HG02943 (cell line): ENCODE results near the gene WNT7B.

Source experiments
- ATAC-seq: cut with Tn5 transposase; IDR thresholded peaks from one replicate; pipeline ENCODE4 v1.9.1; 2021; ENCODE audit warnings: mild to moderate bottlenecking, low read depth, moderate library complexity; ENCODE audit not compliant: unreplicated experiment

The WNT7B gene

DNA sequence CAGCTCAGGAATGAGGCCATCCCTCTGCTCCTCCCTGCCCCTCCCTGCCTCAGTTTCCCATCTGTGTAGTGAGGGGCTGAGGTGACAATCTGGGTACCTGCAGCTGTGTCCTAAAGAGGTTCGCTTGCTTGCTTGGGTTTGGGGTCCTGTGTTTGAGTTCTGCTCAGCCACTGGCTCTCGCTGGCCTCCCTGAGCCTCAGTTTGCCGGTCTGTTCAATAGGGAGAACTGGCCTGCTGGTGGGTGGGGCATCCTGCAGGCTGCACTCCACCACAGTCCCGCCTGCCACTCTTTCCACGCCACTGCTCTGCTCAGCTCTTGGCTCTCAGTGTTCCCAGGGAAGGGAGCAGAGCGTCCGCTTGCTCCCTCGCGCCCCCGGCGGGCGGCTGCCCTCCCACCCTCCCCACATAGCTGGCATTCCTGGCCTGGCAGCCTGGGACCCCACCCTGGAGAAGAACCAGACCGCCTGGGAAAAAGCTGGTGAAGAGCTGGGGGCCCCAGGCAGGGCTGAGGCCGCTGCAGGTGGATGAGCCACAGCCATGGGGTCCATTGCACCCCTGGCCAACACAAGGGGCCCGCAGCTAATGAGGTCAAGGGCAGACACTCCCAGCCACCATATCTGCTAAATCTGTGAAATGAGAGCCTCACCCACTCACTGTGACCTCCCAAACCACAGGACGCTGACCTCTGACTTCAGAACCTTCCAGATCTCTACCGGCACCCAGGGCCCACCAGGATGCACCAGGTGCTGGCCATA is 15.1 kb downstream of the WNT7B start:
- no peak for ATAC-seq

DNA sequence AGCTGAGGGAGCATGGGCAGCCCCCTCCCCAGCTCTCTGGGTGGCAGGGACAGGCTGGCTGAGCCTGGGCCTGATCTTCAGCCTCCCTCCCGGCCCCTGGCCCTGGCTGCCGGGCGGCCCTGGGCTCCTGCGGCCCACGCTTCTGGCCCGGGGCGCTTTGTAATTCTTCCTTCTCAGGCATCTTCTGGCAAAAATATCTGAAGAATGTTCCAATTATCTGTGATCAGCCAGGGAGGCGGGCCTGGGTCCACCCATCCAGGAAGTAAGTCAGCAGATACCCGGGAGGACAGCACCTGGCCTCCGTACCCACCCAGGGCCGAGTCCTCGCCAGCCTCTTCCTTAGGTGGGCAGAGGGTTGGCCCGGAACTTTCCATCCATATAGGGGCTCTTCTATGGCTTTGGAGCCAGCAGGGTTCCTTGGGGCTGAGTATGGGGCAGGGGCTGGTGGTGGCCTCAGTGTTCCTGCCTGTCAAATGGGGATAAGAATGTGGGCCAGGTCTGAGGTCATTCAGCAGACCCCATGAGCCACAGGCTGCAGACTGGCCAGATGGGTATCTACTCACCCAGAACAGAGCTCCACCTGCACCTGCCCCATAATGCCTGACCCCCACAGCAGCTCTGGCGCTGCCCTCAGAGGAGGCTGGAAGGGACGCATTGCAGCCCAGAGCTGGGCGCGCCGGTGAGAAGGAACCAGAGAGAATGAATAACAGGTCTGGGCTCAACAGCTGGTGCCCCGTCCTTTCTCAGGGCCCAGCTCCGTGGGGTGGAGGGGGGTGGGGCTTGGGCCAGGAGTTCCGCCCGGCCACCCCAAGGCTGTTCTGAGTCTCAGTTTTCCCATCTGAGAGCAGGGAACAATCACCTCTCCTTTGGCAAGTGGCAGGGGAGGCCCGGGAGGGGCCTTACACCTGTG is 16.2 kb downstream of the WNT7B start:
- ATAC-seq, result no peak

DNA sequence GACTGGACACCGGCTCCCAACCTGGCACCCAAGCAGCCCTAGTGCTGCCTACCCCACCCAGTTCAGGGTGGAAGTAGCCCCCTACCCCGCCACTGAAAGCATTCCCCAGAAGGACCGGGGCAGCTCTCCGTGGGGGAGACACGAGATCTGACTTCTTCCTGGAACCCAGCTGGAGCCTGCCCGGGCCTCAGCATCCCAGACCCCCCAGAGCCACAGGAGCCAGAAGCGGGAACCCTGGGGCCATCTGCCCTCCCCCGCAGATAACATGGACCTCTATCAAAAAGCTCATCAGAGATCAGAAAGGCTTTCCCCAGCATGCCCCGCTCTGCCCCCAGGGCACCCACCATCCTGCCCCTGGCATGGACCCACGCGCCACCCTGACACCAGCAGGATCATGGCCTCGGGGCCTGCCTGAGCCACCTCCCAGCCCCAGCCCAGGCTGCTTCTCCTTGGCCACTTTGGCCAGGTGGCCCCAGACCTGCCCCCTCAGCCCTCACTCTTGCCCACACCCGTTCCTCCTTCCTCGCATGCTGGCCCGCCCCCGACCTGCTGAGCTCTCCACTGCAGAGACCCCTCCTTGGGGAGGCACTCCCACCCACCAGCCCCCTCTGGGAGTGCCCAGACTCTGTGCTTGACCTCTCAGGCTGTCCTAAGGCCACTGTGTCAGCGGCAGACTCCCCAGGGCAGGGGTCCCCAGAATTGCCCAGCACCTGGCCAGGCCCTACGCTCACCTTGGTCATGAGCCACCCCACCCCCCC is 17.1 kb downstream of the WNT7B start:
- ATAC-seq, result no peak

DNA sequence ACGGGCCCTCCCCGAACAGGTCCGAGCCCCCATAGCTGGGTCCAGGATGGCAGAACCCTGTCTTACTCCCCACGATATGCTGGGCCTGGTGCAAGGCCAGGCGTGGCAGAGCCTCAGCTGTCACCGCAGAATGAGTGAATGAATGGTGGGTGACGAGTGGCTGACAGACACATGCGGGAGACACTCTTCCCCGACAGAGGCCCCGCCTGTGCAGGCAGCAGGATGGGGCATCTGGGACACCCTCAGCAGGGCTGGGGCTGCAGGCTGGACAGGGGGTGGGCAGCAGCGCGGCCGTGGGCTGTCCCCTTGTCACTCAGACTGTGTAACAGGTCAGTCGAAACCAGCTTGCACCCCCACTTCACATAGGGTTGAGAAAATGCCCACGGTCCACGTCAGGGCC is 18.0 kb downstream of the WNT7B start:
- no peak for ATAC-seq

DNA sequence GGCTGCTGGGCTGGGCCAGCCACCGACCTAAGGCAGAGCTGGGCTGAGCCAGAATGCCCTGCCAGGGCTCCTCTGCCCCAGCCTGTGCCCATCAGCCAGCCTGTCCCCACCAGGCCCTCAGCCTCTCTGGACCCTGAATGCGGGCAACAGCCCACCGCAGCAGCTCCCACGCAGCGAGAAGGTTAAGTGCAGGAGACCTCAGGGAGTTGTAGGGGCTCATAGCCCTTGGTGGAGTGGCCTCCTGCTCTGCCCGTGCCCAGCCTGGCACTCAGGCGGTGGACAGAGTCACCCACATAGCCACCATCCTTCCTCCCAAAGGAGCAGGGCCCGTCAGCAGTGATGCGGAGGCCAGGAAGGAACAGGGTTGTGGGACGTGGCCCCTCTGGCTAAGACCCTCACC is 19.1 kb downstream of the WNT7B start:
- no peak for ATAC-seq

DNA sequence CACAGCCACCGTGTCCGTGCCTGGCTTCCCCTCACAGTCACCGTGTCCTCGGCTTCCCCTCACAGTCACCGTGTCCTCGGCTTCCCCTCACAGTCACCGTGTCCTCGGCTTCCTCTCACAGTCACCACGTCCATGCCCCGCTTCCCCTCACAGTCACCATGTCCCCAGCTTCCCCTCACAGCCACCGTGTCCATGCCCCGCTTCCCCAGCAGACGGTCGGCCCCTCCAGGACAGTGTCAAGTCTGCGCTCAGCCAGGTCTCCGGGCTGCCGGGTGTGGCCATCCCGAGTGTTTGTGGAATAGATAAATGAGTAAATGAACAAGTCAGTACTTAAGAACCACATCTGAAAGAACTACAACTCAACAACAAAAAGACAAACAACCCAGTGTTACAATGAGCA is 23.8 kb downstream of the WNT7B start:
- ATAC-seq, result no peak

DNA sequence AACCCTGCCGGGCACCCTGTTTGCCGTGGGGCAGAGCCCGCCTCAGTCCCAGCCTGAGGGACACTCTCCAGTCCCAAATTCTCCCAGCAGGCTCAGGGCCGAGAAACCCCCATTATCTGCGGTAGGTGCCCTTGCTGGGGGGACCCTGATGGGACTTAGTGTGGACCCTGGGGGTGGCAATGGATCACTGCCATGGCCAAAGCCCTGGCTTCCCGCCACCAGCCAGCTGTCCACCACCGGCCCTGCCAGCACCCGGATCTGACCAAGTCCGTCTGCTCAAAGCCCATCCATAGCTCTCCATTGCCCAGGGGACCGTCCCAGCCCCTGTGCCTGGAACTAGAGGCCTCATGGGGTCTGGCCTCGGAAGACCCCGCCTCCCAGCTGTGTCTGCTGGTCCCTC is 24.4 kb downstream of the WNT7B start:
- no peak for ATAC-seq

DNA sequence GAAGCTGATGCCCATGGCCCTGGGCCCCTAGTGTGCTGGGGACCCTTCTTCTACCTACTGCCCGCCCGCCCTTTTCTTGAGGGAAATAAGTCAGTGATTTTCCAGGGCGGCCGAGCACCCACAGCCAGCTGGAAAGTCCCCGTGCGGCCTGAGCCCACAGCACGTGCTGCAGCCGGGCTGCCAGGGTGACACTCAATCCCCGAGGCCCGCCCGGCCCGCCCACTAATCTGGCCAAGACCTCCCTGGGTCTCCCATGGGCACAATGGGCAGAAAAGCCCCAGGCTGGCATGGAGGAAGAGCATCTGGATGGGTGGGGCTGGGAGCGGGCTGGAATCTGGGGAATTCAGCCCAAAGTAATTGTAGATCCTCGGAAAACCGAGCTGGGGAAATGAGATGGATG is 24.8 kb downstream of the WNT7B start:
- no peak for ATAC-seq

DNA sequence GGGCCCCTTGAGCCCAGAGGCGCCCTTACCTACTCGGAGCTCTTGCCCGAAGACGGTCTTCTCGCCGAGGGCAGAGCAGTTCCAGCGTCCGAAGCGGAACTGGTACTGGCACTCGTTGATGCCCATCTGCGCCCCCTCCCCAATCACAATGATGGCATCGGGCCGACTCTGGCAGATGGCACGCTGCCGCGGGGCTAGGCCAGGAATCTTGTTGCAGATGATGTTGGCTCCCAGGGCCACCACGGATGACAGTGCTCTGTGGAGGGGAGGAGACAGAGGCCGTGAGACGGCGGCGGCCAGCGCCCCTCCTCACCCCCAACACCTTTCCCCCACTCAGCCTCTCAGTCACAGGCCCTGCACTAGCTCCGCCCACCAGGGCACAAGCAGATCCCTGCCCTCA is 27.1 kb downstream of the WNT7B start:
- ATAC-seq, result no peak

DNA sequence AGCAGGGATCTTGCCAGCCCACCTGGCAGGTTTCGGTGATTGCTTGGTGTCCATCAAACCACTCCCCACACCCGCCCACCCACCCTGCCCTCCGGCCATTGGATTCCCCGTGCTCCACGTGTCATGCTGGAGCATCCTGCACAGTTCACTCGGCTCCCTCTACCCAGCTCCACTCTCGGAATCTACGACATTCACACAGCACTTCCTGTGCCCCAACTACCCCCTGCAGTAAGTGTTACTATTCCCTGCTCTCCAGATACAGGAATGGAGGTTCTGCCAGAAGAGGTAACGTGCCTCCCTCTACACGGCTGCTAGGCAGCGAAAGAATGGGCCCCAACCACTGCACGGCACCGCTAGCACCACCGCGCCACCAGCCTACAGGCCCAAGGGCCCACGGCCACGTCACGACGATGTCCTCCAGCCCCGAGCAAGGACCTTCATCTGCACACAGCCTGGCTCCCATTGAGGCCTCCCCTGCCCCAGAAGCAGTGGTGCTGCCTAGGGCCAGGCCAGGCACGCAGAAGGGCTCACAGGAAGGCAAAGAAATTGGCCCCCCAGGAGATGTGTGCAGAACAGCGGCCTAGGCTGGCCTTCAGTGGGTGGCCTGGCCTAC is 27.6 kb downstream of the WNT7B start:
- ATAC-seq, result no peak

DNA sequence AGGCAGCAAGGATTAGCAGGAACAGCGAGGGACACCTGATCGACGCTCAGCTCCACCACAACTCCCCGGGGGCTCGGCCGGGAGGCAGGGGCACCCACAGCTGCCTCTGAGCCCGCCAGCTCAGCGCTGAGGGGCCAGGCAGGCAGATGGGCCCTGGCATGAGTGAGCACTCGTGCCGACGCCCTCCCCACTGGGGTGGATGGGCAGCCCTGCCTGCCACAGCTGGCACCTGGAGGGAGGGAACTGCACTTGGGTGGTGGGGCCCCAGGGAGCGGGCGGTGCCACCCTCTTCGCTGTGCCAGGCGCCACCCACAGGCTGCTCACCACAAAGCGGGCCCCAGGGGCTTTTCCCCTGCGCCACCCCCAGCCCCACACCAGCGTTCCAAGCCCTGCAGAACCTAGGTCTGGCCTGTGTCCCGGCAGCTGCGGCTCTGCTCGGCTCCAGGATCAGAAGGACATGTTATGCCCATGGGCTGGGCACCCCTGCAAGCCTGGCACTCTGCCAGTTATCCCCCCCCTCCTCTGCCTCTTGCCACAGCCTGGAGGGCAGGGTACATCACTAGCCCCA is 28.8 kb downstream of the WNT7B start:
- ATAC-seq, result no peak

DNA sequence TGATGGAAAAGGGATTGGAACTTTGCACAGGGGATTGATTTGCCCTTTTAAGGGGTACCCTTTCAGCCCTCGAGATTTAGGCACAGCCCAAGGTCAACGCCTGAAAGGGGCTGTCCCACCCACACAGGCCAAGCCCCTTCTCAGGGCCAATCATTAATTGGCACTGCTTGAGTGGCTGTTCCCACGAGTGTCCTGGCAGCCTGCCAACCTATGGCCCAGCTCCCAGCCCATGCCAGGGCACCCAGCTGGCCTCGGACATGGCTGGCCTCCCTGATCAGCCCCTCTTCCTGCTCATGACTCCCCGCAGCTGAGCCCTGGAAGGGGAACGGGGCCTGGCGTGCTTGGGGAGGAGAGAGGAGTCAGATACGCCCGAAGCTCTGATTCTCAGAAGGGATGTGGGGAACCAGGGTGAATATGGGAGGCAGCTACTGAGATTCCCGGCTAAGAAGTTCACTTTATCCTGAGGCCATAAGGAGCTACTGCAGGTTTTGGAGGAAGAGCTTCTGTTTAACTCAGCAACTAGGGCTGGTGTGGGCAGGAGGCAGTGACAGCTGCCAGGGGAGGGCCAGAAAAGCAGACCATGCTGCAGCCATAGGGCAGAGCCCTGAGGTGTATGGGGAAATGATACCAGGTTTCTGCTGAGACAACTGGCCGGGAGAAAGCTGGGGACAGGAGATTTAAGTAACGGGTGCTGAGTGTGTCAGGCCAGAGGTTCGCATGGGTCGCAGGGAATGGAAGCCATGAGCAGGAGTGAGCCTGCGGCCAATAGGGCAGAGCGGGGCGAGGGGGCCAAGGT is 30.0 kb downstream of the WNT7B start:
- ATAC-seq, result no peak

DNA sequence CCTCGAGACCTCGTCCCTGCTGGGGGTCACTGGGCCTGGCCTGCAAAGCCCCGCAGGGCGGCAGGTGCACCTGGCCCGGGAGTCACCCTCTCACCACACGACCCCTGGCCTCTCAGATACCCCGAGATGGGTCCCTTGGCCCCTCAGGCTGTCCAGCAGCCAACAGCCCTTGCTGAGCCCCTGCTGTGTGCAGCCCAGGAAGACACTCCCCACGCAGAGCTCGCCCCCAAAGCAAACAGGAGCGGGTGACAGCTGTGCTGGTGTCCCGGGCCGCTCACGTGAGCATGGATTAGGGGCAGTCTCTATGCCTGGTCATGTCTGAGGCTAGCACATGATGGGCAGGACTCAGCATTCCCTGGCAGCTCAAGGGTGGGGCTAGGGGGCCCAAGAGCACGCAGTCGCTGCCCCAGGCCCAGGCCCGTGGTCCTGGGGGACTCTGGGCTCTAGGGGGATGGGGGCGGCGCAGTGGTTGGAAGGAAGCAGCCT is 31.3 kb downstream of the WNT7B start:
- ATAC-seq, result no peak

DNA sequence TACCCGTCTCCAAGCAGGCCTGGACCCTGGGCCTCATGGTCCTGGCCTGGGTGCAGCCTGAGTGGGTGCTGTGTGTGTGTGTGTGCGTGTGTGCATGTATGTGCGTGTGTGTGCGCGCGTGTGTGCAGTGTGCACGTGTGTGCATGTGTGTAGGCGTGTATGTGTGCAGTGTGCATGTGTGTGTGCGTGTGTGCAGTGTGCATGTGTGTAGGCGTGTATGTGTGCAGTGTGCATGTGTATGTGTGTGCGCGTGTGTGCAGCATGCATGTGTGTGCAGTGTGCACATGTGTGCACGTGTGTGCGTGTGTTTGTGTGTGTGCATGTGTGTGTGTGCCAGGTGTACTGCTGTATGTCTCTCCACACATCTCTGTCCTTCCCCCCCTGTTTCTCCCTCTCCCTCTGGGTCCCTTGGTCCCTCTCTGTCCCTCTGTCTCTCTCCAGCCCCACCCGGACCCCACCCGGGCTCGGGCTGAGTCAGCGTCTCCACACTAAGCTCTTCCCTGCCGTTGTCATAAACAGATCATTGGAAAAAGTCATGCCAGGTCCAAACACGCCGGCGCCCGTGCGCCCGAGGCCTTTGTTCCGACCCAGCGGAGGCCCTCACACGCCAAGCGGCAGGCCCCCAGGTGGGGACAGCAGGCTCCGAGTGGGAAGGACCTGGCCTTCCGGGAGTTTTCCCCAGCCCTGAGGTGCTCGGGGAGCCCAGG is 34.0 kb downstream of the WNT7B start:
- no peak for ATAC-seq

DNA sequence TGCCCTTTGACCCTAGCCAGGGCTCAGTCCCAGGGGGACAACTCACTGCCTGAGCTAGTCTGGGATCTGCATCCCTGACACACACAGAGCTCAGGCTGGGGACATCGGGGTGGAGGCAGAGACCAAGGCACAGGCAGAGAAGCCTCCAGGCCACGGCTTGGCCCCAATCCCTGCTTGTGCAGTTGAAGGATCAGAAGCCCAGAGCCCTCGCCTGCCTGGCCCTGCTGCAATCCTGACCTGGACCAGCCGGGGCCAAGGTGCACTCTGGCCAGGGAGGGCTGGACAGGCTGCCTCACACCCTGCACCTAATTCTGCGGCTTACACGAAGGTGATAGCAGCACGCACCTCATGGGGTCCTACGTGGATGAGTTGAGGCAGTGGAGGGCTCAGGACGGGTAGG is 34.6 kb downstream of the WNT7B start:
- no peak for ATAC-seq

DNA sequence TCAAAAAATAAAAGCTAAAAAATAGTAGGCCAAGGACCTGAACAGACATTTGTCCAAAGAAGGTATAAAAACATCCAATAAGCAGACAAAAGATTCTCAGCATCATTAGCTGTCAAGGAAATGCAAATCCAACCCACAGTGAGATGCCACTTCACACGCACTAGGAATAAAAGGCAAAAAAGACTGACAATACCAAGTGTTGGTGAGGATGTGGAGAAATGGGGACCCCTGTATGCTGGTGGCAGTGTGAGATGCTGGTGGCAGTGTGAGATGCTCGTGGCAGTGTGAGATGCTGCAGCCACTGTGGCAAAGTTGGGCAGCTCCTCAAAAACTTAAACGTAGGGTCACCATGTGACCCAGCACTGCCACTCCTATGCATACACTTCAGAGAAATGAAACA is 38.0 kb downstream of the WNT7B start:
- no peak for ATAC-seq

DNA sequence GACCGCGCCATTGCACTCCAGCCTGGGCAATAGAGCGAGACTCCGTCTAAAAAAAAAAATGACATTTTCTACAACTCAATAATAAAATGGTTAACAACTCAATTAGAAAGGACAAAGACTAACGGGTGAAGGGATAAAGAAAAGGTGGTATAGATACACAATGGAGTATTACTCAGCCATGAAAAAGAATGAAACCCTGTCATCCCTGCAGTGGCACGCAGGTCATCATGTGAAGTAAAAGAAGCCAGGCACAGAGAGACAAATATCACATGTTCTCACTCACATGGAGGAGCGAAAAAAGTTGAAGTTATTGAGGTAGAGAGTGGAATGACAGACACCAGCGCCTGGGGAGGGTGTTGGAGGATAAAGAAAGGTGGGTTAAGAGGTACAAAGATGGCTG is 39.0 kb downstream of the WNT7B start:
- no peak for ATAC-seq

DNA sequence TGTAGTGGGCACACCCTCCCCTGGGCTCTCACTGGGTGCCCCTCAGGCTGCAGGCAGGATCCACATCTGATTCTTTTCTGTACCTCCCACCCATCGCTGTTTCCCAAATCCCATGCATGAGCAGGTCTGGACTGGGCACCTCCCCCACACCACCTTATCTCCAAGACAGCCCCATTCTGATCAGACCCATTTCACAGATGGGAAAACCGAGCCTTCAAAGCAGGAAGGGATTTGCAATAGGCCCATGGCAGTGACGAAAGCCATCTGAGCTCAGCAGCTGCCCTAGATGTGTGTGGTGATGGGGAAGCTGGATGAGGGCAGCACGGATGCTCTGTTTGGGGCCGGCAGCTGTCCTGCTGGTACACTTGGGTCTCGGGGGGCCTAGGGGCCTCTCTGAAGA is 41.4 kb downstream of the WNT7B start:
- no peak for ATAC-seq
